ENCODE measurements around the gene GMPS.

GRCh38 chr3:155917781-155918180 lies 47.3 kb downstream of the GMPS start:
- TF ChIP-seq FOXA1 (IDR thresholded peaks at IDR 0.05) (no peak), SUZ12 (IDR thresholded peaks at IDR 0.05) (no peak), BHLHE40 (IDR thresholded peaks at IDR 0.05; ENCODE audit: borderline replicate concordance) (no peak), SP1 (IDR thresholded peaks at IDR 0.05) (no peak), FOXM1 (IDR thresholded peaks at IDR 0.05; ENCODE audit: borderline replicate concordance) (no peak)

Measured in HEK293T (cell line).